Naive thymus-derived CD8-positive, alpha-beta T cell (primary cell): ENCODE measurements around the gene ATP13A1. TPM values are rescaled to one million over a fixed set of nuclear protein-coding genes. Genes with fewer than 3 reads are reported as not detected.

Source experiments
- ATAC-seq, 2 donors: fragments of 150-1000 bp; cut with Tn5 transposase in 1 of 2; sonication (Bioruptor Pico), chemical (Tn5 transposase) in 1 of 2; 1 replicate in 1 of 2; 2 replicates in 1 of 2; pipeline ENCODE4 v1.10.0; 2021; ENCODE audit warnings: mild to moderate bottlenecking in 2 of 2, moderate library complexity in 2 of 2
- POLR2A ChIA-PET: fragments of 350-600 bp; sonication (Branson Sonifier 250); formaldehyde crosslinking; loops from one replicate; lab custom pipeline; 2021; ENCODE audit warnings: antibody characterized with exemption; lab: Charles Lee
- DNase-seq, 10 donors: peaks; one replicate each; pipeline versions ENCODE4 v3.0.0 to v3.0.0-alpha.2; 2020 to 2022
- H3K27ac Mint-ChIP-seq, 10 donors: one replicate each; pipeline ENCODE4 v1.8.0; 2020 to 2022; ENCODE audit warnings: mild to moderate bottlenecking in 10 of 10, mixed read lengths in 10 of 10, moderate library complexity in 4 of 10, inconsistent platforms in 1 of 10
- H3K27me3 Mint-ChIP-seq, 5 donors: one replicate each; pipeline ENCODE4 v1.8.0; 2021 to 2022; ENCODE audit warnings: mixed read lengths in 5 of 5
- H3K36me3 Mint-ChIP-seq, 3 donors: one replicate each; pipeline ENCODE4 v1.8.0; 2020 to 2022; ENCODE audit warnings: mixed read lengths in 3 of 3, mild to moderate bottlenecking in 2 of 3, inconsistent platforms in 1 of 3
- H3K4me1 Mint-ChIP-seq, 4 donors: one replicate each; pipeline ENCODE4 v1.8.0; 2021 to 2022; ENCODE audit warnings: mixed read lengths in 4 of 4
- H3K4me3 Mint-ChIP-seq, 10 donors: one replicate each; pipeline ENCODE4 v1.8.0; 2020 to 2022; ENCODE audit warnings: mild to moderate bottlenecking in 10 of 10, mixed read lengths in 10 of 10, moderate library complexity in 6 of 10, inconsistent platforms in 1 of 10
- H3K9me3 Mint-ChIP-seq, 9 donors: one replicate each; pipeline ENCODE4 v1.8.0; 2020 to 2022; ENCODE audit warnings: mixed read lengths in 9 of 9, mild to moderate bottlenecking in 3 of 9, inconsistent platforms in 1 of 9, moderate library complexity in 1 of 9
- polyA plus RNA-seq, 3 donors: library from polyadenylated mRNA; unstranded; fragments of 300-500 nt; fragmentation: Illumina TruSeq; gene quantifications; one replicate each; pipeline ENCODE4 v1.2.3, GENCODE V29; 2021
- total RNA-seq, 8 experiments: library from RNA in 2 of 8; stranded (reverse) in 2 of 8; gene quantifications; one replicate each; pipeline ENCODE4 v1.2.3 and lab custom pipeline; 2021 to 2026

The ATP13A1 gene
- total and polyA plus RNA-seq, 5 experiments from 2014 or later: 15.3 to 158 (median 46.7) TPM

DNA sequence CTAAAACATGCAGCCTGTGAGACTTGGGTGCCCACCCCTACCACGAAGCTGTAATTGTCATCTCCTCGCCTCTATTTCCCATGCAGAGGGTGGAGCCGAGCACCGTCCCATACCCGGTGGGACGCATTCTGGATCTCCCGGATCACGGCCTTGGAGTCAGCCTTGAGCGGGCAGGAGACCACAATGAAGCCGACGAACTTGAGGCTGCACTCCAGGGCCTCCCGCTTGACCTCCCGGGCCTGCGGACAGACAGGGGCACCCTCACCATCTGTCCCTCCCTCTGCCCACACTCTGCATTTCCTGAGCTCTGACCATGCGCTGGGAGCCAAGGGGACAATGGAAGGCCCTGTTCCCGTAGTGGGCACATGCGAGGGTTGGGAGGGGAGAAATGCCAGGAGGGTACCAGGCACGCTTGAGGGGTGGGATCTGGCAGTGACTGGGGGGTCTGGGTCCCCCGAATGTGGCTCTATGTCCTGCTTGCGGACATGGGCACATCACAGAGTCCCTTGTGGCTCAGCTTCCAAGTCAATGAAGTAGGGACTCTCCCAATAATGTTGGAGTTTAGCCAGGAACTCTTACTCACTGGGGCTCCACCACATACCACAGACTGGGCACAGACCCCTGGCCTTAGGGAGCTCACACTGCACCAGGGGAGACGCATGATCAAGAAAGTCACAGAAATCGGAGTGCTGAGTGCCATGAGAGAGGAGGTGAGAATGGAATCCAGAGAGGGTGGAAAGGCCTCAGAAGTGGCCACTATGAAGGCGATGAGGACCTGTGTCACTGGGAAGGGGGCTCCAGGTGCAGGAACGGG, 10.8 kb downstream of the ATP13A1 start:
- POLR2A ChIA-PET: interaction anchor here (0.5 to 7.3 kb wide), 7 partner anchors 9 to 122 kb away, joined by 3 to 50 read pairs (median 6); partner anchors contain the start of genes ATP13A1, GMIP, LPAR2 and ZNF101
- peaks cover 0 to 89% (median 10%) of the 10 kb centered on the region in 3 donors for H3K36me3 Mint-ChIP-seq

GRCh38 chr19:19651076-19651475, 12.4 kb downstream of the ATP13A1 start:
- Mint-ChIP-seq H3K27me3 (no peaks in the 10 kb centered on the region), H3K4me1 (peaks cover 0 to 7% (median 6%) of the 10 kb centered on the region in 4 donors), H3K4me3 (peak overlapping the region in 1 of 10 donors; percentile 29), H3K27ac (peak overlapping the region in 3 of 10 donors; percentile 75 to 82 (median 78)), H3K36me3 (peaks cover 0 to 85% (median 8%) of the 10 kb centered on the region in 3 donors), H3K9me3 (no peaks in the 10 kb centered on the region)
- no peak for ATAC-seq
- POLR2A ChIA-PET: interaction anchor here (0.6 to 7.3 kb wide), 6 partner anchors 12 to 166 kb away, joined by 3 to 45 read pairs (median 3); partner anchors contain the start of genes ATP13A1 and ZNF101
- DNase-seq: no peak

More for the DNA sequence above, 10.8 kb downstream of the ATP13A1 start:
- Mint-ChIP-seq H3K27me3 (no peaks in the 10 kb centered on the region), H3K9me3 (no peaks in the 10 kb centered on the region), H3K27ac (peak overlapping the region in 3 of 10 donors; percentile 37 to 63 (median 59)), H3K4me3 (peak overlapping the region in 1 of 10 donors; percentile 20), H3K4me1 (peaks cover 0 to 10% (median 7%) of the 10 kb centered on the region in 4 donors)
- DNase-seq: no peak
- ATAC-seq: no peak

GRCh38 chr19:19650331-19650730, 13.1 kb downstream of the ATP13A1 start:
- Mint-ChIP-seq H3K4me1 (peaks cover 0 to 7% (median 6%) of the 10 kb centered on the region in 4 donors), H3K9me3 (no peaks in the 10 kb centered on the region), H3K36me3 (peaks cover 0 to 83% (median 8%) of the 10 kb centered on the region in 3 donors), H3K4me3 (no peak overlapping the region), H3K27me3 (no peaks in the 10 kb centered on the region), H3K27ac (peak overlapping the region in 4 of 10 donors; percentile 18 to 65 (median 52))
- DNase-seq (no peak), ATAC-seq (no peak)
- POLR2A ChIA-PET: interaction anchor here (1.0 to 7.3 kb wide), 6 partner anchors 13 to 112 kb away, joined by 3 to 45 read pairs (median 3); partner anchors contain the start of genes ATP13A1 and ZNF101

DNA sequence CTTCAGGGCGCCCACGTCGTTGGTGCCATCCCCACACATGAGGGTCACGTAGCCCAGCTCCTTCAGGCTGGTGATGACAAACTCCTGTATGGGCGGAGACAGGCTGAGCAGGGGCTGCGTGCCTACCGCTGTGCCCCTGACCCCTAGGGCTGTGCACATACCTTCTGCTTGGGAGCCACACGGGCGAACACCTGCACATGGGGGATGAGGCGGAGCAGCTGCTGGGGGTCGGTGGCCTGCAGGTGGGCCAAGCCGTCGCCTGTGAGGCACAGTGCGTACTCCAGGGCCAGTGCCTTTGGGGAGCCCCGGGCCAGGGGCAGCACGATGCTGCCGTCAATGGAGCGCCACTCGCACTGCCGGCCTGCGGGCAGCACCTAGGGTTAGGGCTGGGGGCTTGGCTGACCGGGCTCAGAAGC, 13.9 kb downstream of the ATP13A1 start:
- Mint-ChIP-seq H3K27me3 (no peaks in the 10 kb centered on the region), H3K27ac (peak overlapping the region in 5 of 10 donors; percentile 43 to 73 (median 52)), H3K4me3 (no peak overlapping the region), H3K36me3 (peaks cover 0 to 85% (median 6%) of the 10 kb centered on the region in 3 donors), H3K4me1 (peaks cover 0 to 7% (median 6%) of the 10 kb centered on the region in 4 donors), H3K9me3 (no peaks in the 10 kb centered on the region)
- POLR2A ChIA-PET: interaction anchor here (1.1 to 7.3 kb wide), 4 partner anchors 13 to 111 kb away, joined by 3 to 45 read pairs (median 6); partner anchors contain the start of gene ATP13A1
- DNase-seq (no peak), ATAC-seq (no peak)

- peak overlapping the region in 4 of 10 donors; percentile 49 to 73 (median 54) for H3K27ac Mint-ChIP-seq
- POLR2A ChIA-PET: interaction anchor here (0.6 to 7.3 kb wide), 4 partner anchors 14 to 117 kb away, joined by 3 to 45 read pairs (median 6); partner anchors contain the start of gene ATP13A1
- H3K36me3 Mint-ChIP-seq: peaks cover 0 to 86% (median 6%) of the 10 kb centered on the region in 3 donors
Measured at GRCh38 chr19:19649155-19649554, 14.3 kb downstream of the ATP13A1 start.

DNA sequence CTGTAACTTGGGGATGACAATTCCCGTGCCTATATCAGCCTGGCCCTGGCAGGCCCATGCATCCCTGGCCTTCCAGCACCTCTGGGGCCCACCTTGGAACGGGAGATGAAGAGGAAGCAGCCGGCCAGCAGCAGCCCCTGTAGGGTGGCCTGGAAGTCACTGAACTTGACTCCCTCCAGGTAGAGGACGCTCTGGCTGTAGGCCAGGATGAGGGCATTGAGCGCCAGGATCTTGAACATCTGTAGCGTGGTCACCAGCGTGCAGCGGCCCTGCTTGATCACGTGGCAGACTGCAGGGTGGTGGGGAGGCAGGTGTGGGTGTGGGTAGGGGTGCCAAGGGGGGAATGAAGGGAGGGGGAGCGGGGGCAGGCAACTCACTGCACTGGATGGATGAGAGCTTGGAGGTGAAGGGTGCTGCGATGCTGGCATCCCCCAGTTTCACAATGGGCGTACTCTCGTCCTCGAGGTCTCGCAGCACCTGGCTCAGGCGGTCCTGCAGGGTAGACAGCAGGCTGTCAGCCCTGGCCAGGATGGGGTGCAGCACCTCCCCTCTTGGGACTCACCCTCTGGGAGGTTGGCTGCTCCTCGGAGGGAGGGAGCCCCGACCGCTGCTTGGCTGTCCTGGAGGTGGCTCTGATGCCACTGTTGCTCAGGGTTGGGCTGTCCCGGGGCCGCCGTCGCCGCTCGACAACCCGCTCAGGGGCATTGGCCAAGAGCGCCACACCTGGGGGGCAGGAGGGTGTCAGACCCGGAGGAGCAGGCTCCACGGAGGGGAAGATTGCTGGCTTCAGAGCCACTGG, 16.2 kb downstream of the ATP13A1 start:
- no peak overlapping the region for H3K4me3 Mint-ChIP-seq
- DNase-seq: no peak

More at GRCh38 chr19:19649155-19649554, 14.3 kb downstream of the ATP13A1 start:
- no peak for ATAC-seq
- Mint-ChIP-seq H3K4me1 (peaks cover 0 to 8% (median 7%) of the 10 kb centered on the region in 4 donors), H3K9me3 (no peaks in the 10 kb centered on the region), H3K4me3 (no peak overlapping the region), H3K27me3 (no peaks in the 10 kb centered on the region)
- DNase-seq: no peak

GRCh38 chr19:19645233-19645870, 18.1 kb downstream of the ATP13A1 start:
- Mint-ChIP-seq H3K9me3 (no peaks in the 10 kb centered on the region), H3K4me1 (peaks cover 11 to 24% (median 17%) of the 10 kb centered on the region in 4 donors), H3K4me3 (no peak overlapping the region), H3K27me3 (no peaks in the 10 kb centered on the region), H3K27ac (peak overlapping the region in 6 of 10 donors; percentile 15 to 95 (median 29)), H3K36me3 (peaks cover 4 to 62% (median 7%) of the 10 kb centered on the region in 3 donors)
- POLR2A ChIA-PET: interaction anchor here (0.7 to 4.4 kb wide), 7 partner anchors 17 to 216 kb away, joined by 3 to 40 read pairs (median 6); partner anchors contain the start of genes ATP13A1 and ZNF101
- DNase-seq: no peak
- no peak for ATAC-seq

More for the DNA sequence above, 16.2 kb downstream of the ATP13A1 start:
- H3K4me1 Mint-ChIP-seq: peaks cover 7 to 15% (median 13%) of the 10 kb centered on the region in 4 donors
- H3K27ac Mint-ChIP-seq: peak overlapping the region in 8 of 10 donors; percentile 14 to 84 (median 38)
- POLR2A ChIA-PET: interaction anchor here (0.7 to 1.4 kb wide), 2 partner anchors 86 to 134 kb away, joined by 3 read pairs; partner anchors contain the start of gene ZNF14
- no peaks in the 10 kb centered on the region for H3K27me3 Mint-ChIP-seq
- ATAC-seq: no peak
- H3K36me3 Mint-ChIP-seq: peaks cover 6 to 70% (median 7%) of the 10 kb centered on the region in 3 donors
- no peaks in the 10 kb centered on the region for H3K9me3 Mint-ChIP-seq

DNA sequence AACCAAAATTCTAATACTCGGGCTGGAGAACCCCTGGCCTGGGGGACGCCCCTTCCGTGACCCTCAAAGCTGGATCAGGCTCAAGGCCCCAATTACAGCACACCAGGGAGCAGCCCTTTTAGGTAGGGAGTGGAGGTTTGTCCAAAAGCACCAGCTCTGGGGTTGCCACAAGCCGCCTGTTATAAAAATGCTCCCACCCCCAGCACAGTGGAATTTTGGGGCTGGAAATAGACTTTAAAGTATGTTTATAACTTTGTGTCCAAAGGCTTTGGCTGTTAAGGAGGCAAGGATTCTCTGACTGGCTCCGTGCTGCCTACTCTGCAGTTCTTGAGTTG, 19.5 kb downstream of the ATP13A1 start:
- Mint-ChIP-seq H3K36me3 (peaks cover 2 to 62% (median 7%) of the 10 kb centered on the region in 3 donors), H3K4me1 (peaks cover 13 to 27% (median 20%) of the 10 kb centered on the region in 4 donors), H3K27ac (peak overlapping the region; percentile 87 to 99 (median 98)), H3K9me3 (no peaks in the 10 kb centered on the region), H3K4me3 (peak overlapping the region; percentile 96 to 99 (median 98)), H3K27me3 (no peaks in the 10 kb centered on the region)
- POLR2A ChIA-PET: interaction anchor here (0.7 to 4.4 kb wide), 19 partner anchors 10 to 315 kb away, joined by 3 to 40 read pairs (median 6); partner anchors contain the start of genes ATP13A1, GATAD2A, ZNF101 and ZNF14
- ATAC-seq (no peak), DNase-seq (no peak)

- ATAC-seq (peak; percentile 91 to 92), DNase-seq (peak; percentile 77 to 94 (median 88))
- peak within 1 kb of the TSS; percentile 96 to 99 (median 98) for H3K4me3 Mint-ChIP-seq
- no peaks in the 10 kb centered on the region for H3K9me3 Mint-ChIP-seq
- no peaks in the 10 kb centered on the region for H3K27me3 Mint-ChIP-seq
- peaks cover 13 to 27% (median 20%) of the 10 kb centered on the region in 4 donors for H3K4me1 Mint-ChIP-seq
- H3K36me3 Mint-ChIP-seq: peaks cover 2 to 61% (median 7%) of the 10 kb centered on the region in 3 donors
- POLR2A ChIA-PET: interaction anchor here (0.7 to 4.4 kb wide), 20 partner anchors 10 to 316 kb away, joined by 3 to 40 read pairs (median 5); partner anchors contain the start of genes ATP13A1, GATAD2A, ZNF101 and ZNF14
- peak within 1 kb of the TSS; percentile 87 to 99 (median 98) for H3K27ac Mint-ChIP-seq
Measured at GRCh38 chr19:19643158-19644053, 20.1 kb downstream of the ATP13A1 start, which contains the start of gene GMIP. GMIP (minus strand) TSS chr19:19643657; CDS start chr19:19643529, 128 bp downstream.

GRCh38 chr19:19642506-19643157, 20.8 kb downstream of the ATP13A1 start:
- Mint-ChIP-seq H3K27ac (peak overlapping the region; percentile 87 to 99 (median 98)), H3K4me1 (peaks cover 13 to 27% (median 21%) of the 10 kb centered on the region in 4 donors), H3K36me3 (peaks cover 2 to 58% (median 7%) of the 10 kb centered on the region in 3 donors), H3K9me3 (no peaks in the 10 kb centered on the region), H3K27me3 (no peaks in the 10 kb centered on the region), H3K4me3 (peak overlapping the region; percentile 96 to 99 (median 98))
- peak; percentile 31 to 40 for ATAC-seq
- POLR2A ChIA-PET: interaction anchor here (0.7 to 4.4 kb wide), 7 partner anchors 14 to 316 kb away, joined by 3 to 40 read pairs (median 8); partner anchors contain the start of genes ATP13A1, LPAR2, ZNF101 and ZNF14
- DNase-seq: peak in 7 of 10 donors; percentile 29 to 74 (median 39)
